H4 (cell line): ENCODE results near the gene MAPK11. TPM values are rescaled to one million over a fixed set of nuclear protein-coding genes. Genes with fewer than 3 reads are reported as not detected.

Experiments used
- DNase-seq: peaks from one replicate; pipeline ENCODE4 v3.0.0-alpha.2; 2015; ENCODE audit warnings: low spot score
- total RNA-seq: library from RNA; depleted of rRNA; stranded (reverse); fragments of >200 nt; shearing (Covaris generic); gene quantifications from 2 replicates; pipeline ENCODE4 v1.2.3, GENCODE V29; 2014; rRNA removed

Gene MAPK11
- total RNA-seq = 4.0 and 5.5 TPM in 2 replicates

- no peak for DNase-seq
Observed at GRCh38 chr22:50269970-50270665, at the start of gene MAPK11. Gene MAPK11 (minus strand): TSS chr22:50270380. CDS start chr22:50270292, 88 bp downstream.

- no peak for DNase-seq
Observed at GRCh38 chr22:50319503-50319951, 49.3 kb upstream of the MAPK11 start.

- no peak for DNase-seq
Observed at GRCh38 chr22:50318698-50319411, 48.7 kb upstream of the MAPK11 start.

- no peak for DNase-seq
Observed at GRCh38 chr22:50318356-50318697, 48.1 kb upstream of the MAPK11 start.

GRCh38 chr22:50317674-50318073 lies 47.5 kb upstream of the MAPK11 start:
- no peak for DNase-seq

- DNase-seq = no peak
Observed at GRCh38 chr22:50317178-50317577, 47.0 kb upstream of the MAPK11 start.

- DNase-seq = no peak
Observed at GRCh38 chr22:50316114-50317065, 46.2 kb upstream of the MAPK11 start.

GRCh38 chr22:50315289-50316113 lies 45.3 kb upstream of the MAPK11 start:
- DNase-seq = no peak

GRCh38 chr22:50314455-50315288 lies 44.5 kb upstream of the MAPK11 start:
- no peak for DNase-seq

GRCh38 chr22:50314081-50314454 lies 43.9 kb upstream of the MAPK11 start:
- DNase-seq = no peak

- no peak for DNase-seq
Observed at GRCh38 chr22:50313600-50313999, 43.4 kb upstream of the MAPK11 start.

GRCh38 chr22:50313021-50313420 lies 42.8 kb upstream of the MAPK11 start:
- no peak for DNase-seq

- no peak for DNase-seq
Observed at GRCh38 chr22:50312371-50312770, 42.2 kb upstream of the MAPK11 start.

GRCh38 chr22:50311606-50312351 lies 41.6 kb upstream of the MAPK11 start:
- DNase-seq = no peak

- DNase-seq = no peak
Observed at GRCh38 chr22:50310949-50311444, 40.8 kb upstream of the MAPK11 start.

- no peak for DNase-seq
Observed at GRCh38 chr22:50310031-50310722, 40.0 kb upstream of the MAPK11 start.

- no peak for DNase-seq
Observed at GRCh38 chr22:50309601-50309991, 39.4 kb upstream of the MAPK11 start.

- no peak for DNase-seq
Observed at GRCh38 chr22:50308986-50309600, 38.9 kb upstream of the MAPK11 start.

- DNase-seq = no peak
Observed at GRCh38 chr22:50308597-50308935, 38.4 kb upstream of the MAPK11 start.
